Activated CD4-positive, alpha-beta T cell treated with anti-CD3 and anti-CD28 coated beads, Interleukin-2, amount 10 ng/mL, durations not matched to agents 24 days and 14 days (primary cell): ENCODE results near the gene ADGRG6. TPM values are rescaled to one million over a fixed set of nuclear protein-coding genes. Genes with fewer than 3 reads are reported as not detected.
A peak's percentile ranks its signal among the peaks of the same experiment; 100 is the strongest.

Experiments
- DNase-seq: peaks from one replicate; pipeline ENCODE4 v3.0.0; 2022
- H3K27ac Mint-ChIP-seq: one replicate; pipeline ENCODE4 v1.8.0; 2022; ENCODE audit warnings: mild to moderate bottlenecking, mixed read lengths
- H3K27me3 Mint-ChIP-seq: one replicate; pipeline ENCODE4 v1.8.0; 2022; ENCODE audit warnings: mixed read lengths
- H3K36me3 Mint-ChIP-seq: one replicate; pipeline ENCODE4 v1.8.0; 2022; ENCODE audit warnings: low read depth, mild to moderate bottlenecking, mixed read lengths
- H3K4me1 Mint-ChIP-seq: one replicate; pipeline ENCODE4 v1.8.0; 2021; ENCODE audit warnings: mixed read lengths
- H3K4me3 Mint-ChIP-seq: one replicate; pipeline ENCODE4 v1.8.0; 2022; ENCODE audit warnings: mild to moderate bottlenecking, moderate library complexity, mixed read lengths
- H3K9me3 Mint-ChIP-seq: one replicate; pipeline ENCODE4 v1.8.0; 2021; ENCODE audit warnings: mixed read lengths
- intact Hi-C: fragments of 100-400 bp; cut with micrococcal nuclease; formaldehyde crosslinking; loops from one replicate; pipeline ENCODE4 v1.15.1; 2023
- total RNA-seq: library from RNA; stranded (reverse); gene quantifications from 2 replicates; pipeline ENCODE4 v1.2.3, GENCODE V29; 2022

The ADGRG6 gene
- total RNA-seq, 1 donor from 2014 or later, result not detected

- Mint-ChIP-seq H3K4me3 (no peak overlapping the region), H3K36me3 (no peaks in the 10 kb centered on the region), H3K4me1 (no peaks in the 10 kb centered on the region), H3K27ac (no peak overlapping the region), H3K27me3 (peaks cover 40% of the 10 kb centered on the region), H3K9me3 (no peaks in the 10 kb centered on the region)
- no peak for DNase-seq
- intact Hi-C loops, result loop anchor here (1.0 kb wide), 1 partner anchor 241 kb away; the partner anchor contains the start of genes NMBR and VTA1
These were observed 86.4 kb downstream of the ADGRG6 start for GRCh38 chr6:142387997-142388815.

GRCh38 chr6:142395266-142395665 is 93.5 kb downstream of the ADGRG6 start:
- H3K4me3 Mint-ChIP-seq, result peak overlapping the region; percentile 25
- intact Hi-C loops, result loop anchor here (1.0 to 10.0 kb wide), 5 partner anchors 18 to 1662 kb away; no protein-coding TSS in a partner anchor
- peaks cover 45% of the 10 kb centered on the region for H3K27me3 Mint-ChIP-seq
- no peaks in the 10 kb centered on the region for H3K9me3 Mint-ChIP-seq
- no peak for DNase-seq
- H3K27ac Mint-ChIP-seq, result no peak overlapping the region
- H3K36me3 Mint-ChIP-seq, result no peaks in the 10 kb centered on the region
- peaks cover 11% of the 10 kb centered on the region for H3K4me1 Mint-ChIP-seq

GRCh38 chr6:142395768-142396231 is 94.0 kb downstream of the ADGRG6 start:
- Mint-ChIP-seq H3K27ac (peak overlapping the region; percentile 8), H3K4me3 (peak overlapping the region; percentile 36)

GRCh38 chr6:142398353-142398752 is 96.5 kb downstream of the ADGRG6 start:
- H3K9me3 Mint-ChIP-seq, result no peaks in the 10 kb centered on the region
- intact Hi-C loops, result loop anchor here (5.0 to 10.0 kb wide), 4 partner anchors 169 to 1659 kb away; no protein-coding TSS in a partner anchor
- H3K36me3 Mint-ChIP-seq, result no peaks in the 10 kb centered on the region
- H3K27ac Mint-ChIP-seq, result no peak overlapping the region
- H3K27me3 Mint-ChIP-seq, result peaks cover 55% of the 10 kb centered on the region
- H3K4me3 Mint-ChIP-seq, result no peak overlapping the region
- DNase-seq, result no peak
- peaks cover 14% of the 10 kb centered on the region for H3K4me1 Mint-ChIP-seq

More at GRCh38 chr6:142395768-142396231, 94.0 kb downstream of the ADGRG6 start:
- intact Hi-C loops, result loop anchor here (1.0 to 10.0 kb wide), 6 partner anchors 18 to 1662 kb away; partner anchors contain the start of genes NMBR and VTA1
- DNase-seq, result peak; percentile 77
- Mint-ChIP-seq H3K9me3 (no peaks in the 10 kb centered on the region), H3K36me3 (no peaks in the 10 kb centered on the region), H3K27me3 (peaks cover 48% of the 10 kb centered on the region), H3K4me1 (peaks cover 13% of the 10 kb centered on the region)

GRCh38 chr6:142399739-142400138 is 97.9 kb downstream of the ADGRG6 start:
- H3K4me3 Mint-ChIP-seq, result no peak overlapping the region
- H3K27ac Mint-ChIP-seq, result no peak overlapping the region
- DNase-seq, result no peak
- H3K36me3 Mint-ChIP-seq, result no peaks in the 10 kb centered on the region
- peaks cover 55% of the 10 kb centered on the region for H3K27me3 Mint-ChIP-seq
- intact Hi-C loops, result loop anchor here (5.0 to 10.0 kb wide), 4 partner anchors 168 to 1658 kb away; no protein-coding TSS in a partner anchor
- H3K4me1 Mint-ChIP-seq, result peaks cover 14% of the 10 kb centered on the region
- no peaks in the 10 kb centered on the region for H3K9me3 Mint-ChIP-seq

GRCh38 chr6:142400495-142400894 is 98.7 kb downstream of the ADGRG6 start:
- no peak overlapping the region for H3K4me3 Mint-ChIP-seq
- H3K27me3 Mint-ChIP-seq, result peaks cover 59% of the 10 kb centered on the region
- no peaks in the 10 kb centered on the region for H3K9me3 Mint-ChIP-seq
- no peak overlapping the region for H3K27ac Mint-ChIP-seq
- intact Hi-C loops, result no loop called here
- no peaks in the 10 kb centered on the region for H3K36me3 Mint-ChIP-seq
- H3K4me1 Mint-ChIP-seq, result peaks cover 10% of the 10 kb centered on the region
- DNase-seq, result no peak

GRCh38 chr6:142401838-142402237 is 100.0 kb downstream of the ADGRG6 start:
- Mint-ChIP-seq H3K36me3 (no peaks in the 10 kb centered on the region), H3K4me3 (no peak overlapping the region), H3K27ac (no peak overlapping the region), H3K4me1 (peaks cover 3% of the 10 kb centered on the region), H3K27me3 (peaks cover 58% of the 10 kb centered on the region), H3K9me3 (no peaks in the 10 kb centered on the region)
- DNase-seq, result no peak
- intact Hi-C loops, result no loop called here

GRCh38 chr6:142404751-142405150 is 102.9 kb downstream of the ADGRG6 start:
- peaks cover 3% of the 10 kb centered on the region for H3K4me1 Mint-ChIP-seq
- no peak for DNase-seq
- intact Hi-C loops, result no loop called here
- H3K4me3 Mint-ChIP-seq, result no peak overlapping the region
- no peak overlapping the region for H3K27ac Mint-ChIP-seq
- H3K27me3 Mint-ChIP-seq, result peaks cover 47% of the 10 kb centered on the region
- no peaks in the 10 kb centered on the region for H3K36me3 Mint-ChIP-seq
- H3K9me3 Mint-ChIP-seq, result no peaks in the 10 kb centered on the region

GRCh38 chr6:142406131-142406530 is 104.3 kb downstream of the ADGRG6 start:
- Mint-ChIP-seq H3K4me3 (no peak overlapping the region), H3K9me3 (peaks cover 4% of the 10 kb centered on the region), H3K27me3 (peaks cover 45% of the 10 kb centered on the region), H3K4me1 (peaks cover 7% of the 10 kb centered on the region), H3K27ac (no peak overlapping the region), H3K36me3 (no peaks in the 10 kb centered on the region)
- no peak for DNase-seq
- intact Hi-C loops, result no loop called here

- intact Hi-C loops, result no loop called here
- H3K27me3 Mint-ChIP-seq, result peaks cover 38% of the 10 kb centered on the region
- no peak overlapping the region for H3K4me3 Mint-ChIP-seq
- peaks cover 6% of the 10 kb centered on the region for H3K4me1 Mint-ChIP-seq
- no peaks in the 10 kb centered on the region for H3K36me3 Mint-ChIP-seq
- peaks cover 4% of the 10 kb centered on the region for H3K9me3 Mint-ChIP-seq
- no peak overlapping the region for H3K27ac Mint-ChIP-seq
- DNase-seq, result no peak
These were observed 106.0 kb downstream of the ADGRG6 start for GRCh38 chr6:142407685-142408273.

- peaks cover 6% of the 10 kb centered on the region for H3K4me1 Mint-ChIP-seq
- no peaks in the 10 kb centered on the region for H3K36me3 Mint-ChIP-seq
- peaks cover 4% of the 10 kb centered on the region for H3K9me3 Mint-ChIP-seq
- no peak overlapping the region for H3K4me3 Mint-ChIP-seq
- H3K27me3 Mint-ChIP-seq, result peaks cover 38% of the 10 kb centered on the region
- no peak overlapping the region for H3K27ac Mint-ChIP-seq
- intact Hi-C loops, result no loop called here
- no peak for DNase-seq
These were observed 106.6 kb downstream of the ADGRG6 start for GRCh38 chr6:142408409-142408808.

- intact Hi-C loops, result no loop called here
- Mint-ChIP-seq H3K27ac (no peak overlapping the region), H3K27me3 (peaks cover 36% of the 10 kb centered on the region), H3K9me3 (peaks cover 4% of the 10 kb centered on the region), H3K4me3 (no peak overlapping the region), H3K4me1 (peaks cover 6% of the 10 kb centered on the region), H3K36me3 (no peaks in the 10 kb centered on the region)
- no peak for DNase-seq
These were observed 108.0 kb downstream of the ADGRG6 start for GRCh38 chr6:142409794-142410193.

- H3K4me3 Mint-ChIP-seq, result no peak overlapping the region
- peaks cover 29% of the 10 kb centered on the region for H3K27me3 Mint-ChIP-seq
- H3K27ac Mint-ChIP-seq, result no peak overlapping the region
- no peaks in the 10 kb centered on the region for H3K36me3 Mint-ChIP-seq
- H3K4me1 Mint-ChIP-seq, result peaks cover 6% of the 10 kb centered on the region
- H3K9me3 Mint-ChIP-seq, result peaks cover 4% of the 10 kb centered on the region
- intact Hi-C loops, result no loop called here
- no peak for DNase-seq
These were observed 109.3 kb downstream of the ADGRG6 start for GRCh38 chr6:142411145-142411544.

- peaks cover 4% of the 10 kb centered on the region for H3K9me3 Mint-ChIP-seq
- no peaks in the 10 kb centered on the region for H3K36me3 Mint-ChIP-seq
- no peak overlapping the region for H3K27ac Mint-ChIP-seq
- peaks cover 27% of the 10 kb centered on the region for H3K27me3 Mint-ChIP-seq
- intact Hi-C loops, result no loop called here
- DNase-seq, result no peak
- no peak overlapping the region for H3K4me3 Mint-ChIP-seq
- H3K4me1 Mint-ChIP-seq, result peaks cover 6% of the 10 kb centered on the region
These were observed 110.4 kb downstream of the ADGRG6 start for GRCh38 chr6:142412241-142412640.
